ENCODE data around the gene PYHIN1.
A peak's percentile ranks its signal among the peaks of the same experiment; 100 is the strongest.

The PYHIN1 gene

DNA sequence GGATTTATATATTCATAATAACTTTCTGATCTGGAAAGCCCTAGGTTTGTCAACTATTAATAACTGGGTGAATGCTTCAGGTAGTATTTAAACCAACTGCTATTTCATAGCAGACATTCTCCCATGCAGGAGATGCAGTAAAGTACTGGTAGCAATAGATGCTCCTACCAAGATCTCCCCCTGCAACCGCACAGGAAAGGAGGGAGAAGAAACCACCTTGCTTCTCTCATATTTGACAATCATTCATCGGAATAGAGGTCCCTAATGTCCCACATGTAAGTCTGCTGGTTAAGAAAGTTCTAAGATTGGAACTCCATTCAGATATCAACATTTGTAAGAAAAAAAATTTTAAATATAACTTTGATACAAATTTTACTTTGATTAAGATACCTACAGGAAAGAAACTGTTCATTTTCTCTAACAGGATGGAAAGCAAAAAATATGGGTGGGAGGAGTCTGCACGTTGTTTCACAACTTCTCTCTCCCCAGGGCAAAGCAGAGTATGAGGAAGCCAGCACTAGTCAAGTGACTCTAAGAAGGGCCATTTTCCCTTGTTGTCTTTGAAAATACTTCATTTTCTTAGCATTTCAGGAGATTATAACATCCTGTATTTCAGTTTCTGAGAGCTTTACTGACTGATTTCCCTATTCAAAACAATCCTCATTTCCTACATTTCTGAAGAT is at the start of gene PYHIN1:
Gene PYHIN1, plus strand, starts transcription at position 498 of the 683 bp plus-strand sequence. CDS start 5,359 bp downstream, outside the sequence.
- DNase-seq, result no peak

GRCh38 chr1:158893654-158894053 is 37.7 kb upstream of the PYHIN1 start:
- DNase-seq, result no peak

DNA sequence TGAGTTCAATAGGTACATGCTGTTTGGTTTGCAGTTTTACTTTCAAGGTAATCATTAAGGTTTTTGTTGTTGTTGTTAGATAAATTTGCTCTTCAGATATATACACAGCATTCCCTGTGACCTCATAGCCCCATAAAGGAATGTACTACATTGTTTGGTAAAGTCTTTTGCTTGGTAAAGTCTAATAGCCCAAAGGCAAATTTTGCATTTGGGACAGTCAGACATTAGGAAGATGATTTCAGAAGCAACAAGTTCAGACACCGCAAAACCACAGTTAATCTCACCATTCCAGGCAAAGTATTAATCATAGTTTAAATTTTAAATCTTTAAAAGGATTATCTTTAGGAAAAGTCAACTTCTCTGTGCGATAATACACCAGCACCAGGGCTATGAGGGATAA is 32.6 kb upstream of the PYHIN1 start:
- DNase-seq, result no peak

DNA sequence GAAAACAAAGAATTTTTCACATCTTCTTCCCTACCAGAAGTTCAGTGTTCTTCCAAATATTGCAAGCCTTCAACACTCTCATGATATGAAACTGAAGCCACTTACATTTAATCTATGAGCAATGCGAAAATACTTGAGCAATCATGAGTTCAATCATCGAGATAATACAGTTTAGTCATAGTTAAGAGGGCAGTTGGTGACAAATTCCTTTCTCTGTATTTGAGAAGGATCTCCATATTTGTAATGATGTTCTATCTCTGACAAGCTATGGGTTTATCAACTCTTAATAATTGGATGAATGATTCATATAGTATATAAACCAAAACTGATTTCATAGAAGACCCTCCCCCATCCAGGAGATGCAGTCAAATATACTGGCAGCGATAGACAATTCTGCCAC is 29.7 kb upstream of the PYHIN1 start:
- DNase-seq, result no peak

GRCh38 chr1:158916085-158916484 is 15.3 kb upstream of the PYHIN1 start:
- DNase-seq, result no peak

GRCh38 chr1:158924677-158925076 is 6.7 kb upstream of the PYHIN1 start:
- DNase-seq, result no peak

DNA sequence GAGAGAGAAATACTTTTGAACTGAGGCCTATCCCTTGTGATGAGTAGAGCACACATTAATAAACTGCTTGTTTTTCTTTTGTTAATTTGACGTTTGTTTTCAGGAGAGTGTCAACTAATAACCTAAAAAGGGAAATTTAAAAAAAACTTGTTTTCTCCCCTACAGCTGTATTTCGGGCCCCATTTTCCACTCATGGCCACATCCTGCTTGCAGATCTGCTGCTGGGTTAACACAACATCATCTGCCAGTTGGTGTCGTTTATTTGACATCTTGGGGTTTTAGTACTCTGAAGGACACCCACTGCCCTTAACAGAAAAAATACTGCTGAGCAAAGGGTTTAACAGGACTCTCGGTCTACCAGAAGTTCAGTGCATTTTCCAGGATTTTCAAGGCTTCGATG is 848 bp upstream of the PYHIN1 start:
- DNase-seq, result peak; percentile 29

DNA sequence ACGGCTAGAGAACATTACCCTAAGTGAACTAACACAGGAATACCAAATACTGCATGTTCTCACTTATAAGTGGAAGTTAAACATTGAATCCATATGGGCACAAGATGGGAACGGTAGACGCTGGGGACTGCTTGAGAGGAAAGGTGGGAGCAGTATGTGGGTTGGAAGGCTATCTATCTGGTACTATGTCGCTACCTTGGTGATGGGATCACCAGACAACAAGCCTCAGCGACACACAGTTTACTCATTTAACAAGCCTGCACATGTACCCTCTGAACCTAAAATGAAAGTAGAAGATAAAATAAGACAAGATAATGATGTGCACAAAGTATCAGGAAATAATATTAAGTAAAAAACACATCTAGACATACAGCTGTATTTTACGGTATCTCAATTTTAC is 819 bp downstream of the PYHIN1 start:
- no peak for DNase-seq

DNA sequence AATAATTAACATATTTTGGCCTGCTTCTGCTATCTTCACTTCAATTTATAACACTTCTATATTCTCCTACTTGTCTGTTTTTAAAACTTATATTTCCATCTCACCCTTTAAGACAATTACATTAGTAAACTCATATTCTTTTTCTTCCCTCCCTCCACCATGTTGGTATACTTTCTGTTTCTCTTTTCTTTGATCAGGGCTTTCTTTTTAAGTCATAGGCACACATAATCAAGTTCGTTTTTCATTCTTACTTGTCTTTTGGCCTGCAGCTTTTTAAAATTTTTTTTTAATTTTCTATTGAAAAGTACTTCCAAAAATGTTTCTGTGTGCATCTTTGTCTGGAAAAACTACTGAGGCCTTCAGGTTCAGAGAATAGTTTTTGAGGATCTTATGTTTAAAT is 2.3 kb downstream of the PYHIN1 start:
- DNase-seq, result no peak

DNA sequence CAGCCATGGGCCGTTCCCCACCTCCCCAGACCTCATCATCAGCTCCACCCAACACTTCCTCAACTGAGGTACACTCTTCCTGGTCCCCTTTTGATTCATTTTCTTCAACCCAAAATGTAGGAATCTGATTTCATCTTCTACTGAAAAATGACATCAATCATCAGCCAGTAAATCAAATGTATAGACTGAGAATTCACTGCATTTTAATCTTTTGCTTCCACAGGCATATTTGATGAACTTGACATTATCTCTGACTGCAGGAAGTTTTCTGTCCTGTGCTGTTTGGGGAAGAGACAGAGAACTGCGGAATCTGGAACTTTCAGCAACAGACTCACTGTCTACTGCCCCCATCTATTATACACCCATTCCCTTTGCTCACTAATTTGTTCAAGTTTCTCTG is 7.8 kb downstream of the PYHIN1 start:
- DNase-seq, result no peak

DNA sequence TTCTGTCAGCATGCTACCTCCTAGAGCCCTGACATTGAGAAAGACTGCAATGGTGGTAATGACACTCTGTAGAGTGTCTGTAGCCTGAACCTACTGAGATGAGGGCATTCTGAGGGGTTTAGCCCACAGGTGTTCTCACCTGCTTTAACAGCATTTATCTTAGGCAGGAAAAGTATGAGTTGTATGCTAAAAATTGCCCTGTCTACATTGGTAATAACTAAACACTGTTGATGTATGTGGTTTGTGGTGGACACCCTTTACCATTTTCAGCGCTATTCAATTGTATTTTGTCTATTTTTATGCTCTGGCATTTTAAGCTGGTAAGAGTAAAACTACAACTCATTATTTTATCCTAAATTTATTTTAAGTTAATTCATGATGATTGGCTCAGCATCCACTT is 10.0 kb downstream of the PYHIN1 start:
- no peak for DNase-seq

DNA sequence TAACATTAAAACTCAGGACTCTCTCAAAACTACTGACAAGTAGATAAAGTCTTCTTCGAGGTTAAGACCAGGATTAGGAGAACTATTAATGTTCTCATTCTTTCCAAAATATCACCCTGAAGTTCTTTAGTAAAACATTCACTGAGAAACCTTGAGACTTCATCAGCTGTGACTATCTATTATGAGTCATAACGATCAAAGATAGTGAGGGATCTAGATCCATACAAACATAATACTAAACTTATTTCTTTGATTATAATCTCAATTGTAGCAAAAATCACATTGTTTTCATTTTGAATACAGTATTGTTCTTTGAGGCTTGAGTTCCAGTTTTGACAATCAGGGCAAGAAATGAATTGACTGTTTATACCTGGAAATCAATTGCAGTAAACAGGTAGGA is 11.1 kb downstream of the PYHIN1 start:
- DNase-seq, result no peak

GRCh38 chr1:158943059-158943458 is 11.7 kb downstream of the PYHIN1 start:
- DNase-seq, result no peak

- no peak for DNase-seq
Observed at GRCh38 chr1:158945061-158945460, 13.7 kb downstream of the PYHIN1 start.

- no peak for DNase-seq
Observed at GRCh38 chr1:158946785-158947184, 15.4 kb downstream of the PYHIN1 start.

GRCh38 chr1:158951956-158952355 is 20.6 kb downstream of the PYHIN1 start:
- DNase-seq, result no peak

DNA sequence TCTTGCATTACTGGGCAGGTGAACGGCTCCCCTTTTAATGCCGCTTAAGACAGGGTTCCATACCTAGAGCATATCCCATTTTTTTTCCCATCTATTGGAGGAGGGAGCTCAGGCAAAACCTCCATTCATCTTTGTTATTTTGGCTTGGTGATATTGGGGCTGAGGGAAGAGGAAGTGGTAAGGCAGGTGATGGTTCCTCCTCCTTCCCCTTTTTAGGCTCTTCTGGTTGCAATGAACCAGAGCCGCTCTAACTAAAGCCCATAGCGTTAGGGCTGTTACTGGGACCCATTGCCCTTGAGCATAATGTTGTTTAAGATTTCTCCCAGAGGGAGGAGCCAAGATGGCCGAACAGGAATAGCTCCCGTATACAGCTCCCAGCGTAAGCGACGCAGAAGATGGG is 21.1 kb downstream of the PYHIN1 start:
- no peak for DNase-seq

DNA sequence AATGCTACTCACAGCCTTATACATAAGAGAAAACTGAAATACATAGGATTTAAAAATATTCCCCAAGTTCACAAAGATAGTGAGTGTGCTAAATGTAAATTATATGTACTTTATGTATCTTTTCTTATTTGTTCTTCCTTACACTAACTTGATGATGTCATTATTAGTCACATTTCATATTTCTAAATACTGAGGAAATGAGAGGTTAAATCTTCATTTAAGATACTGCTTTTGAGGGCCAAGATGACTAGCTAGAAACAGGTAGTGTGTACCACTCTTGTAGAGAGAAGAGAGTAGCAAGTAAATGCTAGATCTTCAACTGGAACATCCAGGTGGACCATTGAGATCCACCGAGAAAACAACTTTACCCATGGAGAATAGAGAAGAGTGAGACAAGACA is 29.8 kb downstream of the PYHIN1 start:
- DNase-seq, result no peak

DNA sequence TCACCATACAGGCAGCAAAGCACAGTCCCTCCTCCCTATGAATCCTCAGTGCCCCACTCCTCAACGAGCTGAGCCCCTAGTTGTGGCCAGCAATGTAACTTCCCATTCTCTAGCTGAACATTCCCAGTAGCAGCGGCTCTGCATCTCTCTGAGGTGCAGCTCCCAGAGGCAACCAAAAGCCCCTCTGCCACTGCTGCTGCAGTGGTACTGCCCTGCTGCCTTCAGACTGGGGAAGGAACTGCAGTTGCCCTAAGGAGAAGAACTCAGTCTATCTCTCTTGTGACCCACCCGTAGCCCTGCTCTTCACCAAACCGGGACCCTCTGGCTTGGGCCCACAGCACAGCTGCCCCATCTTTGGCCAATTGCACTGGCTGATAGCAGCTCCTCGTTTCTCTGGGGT is 31.6 kb downstream of the PYHIN1 start:
- DNase-seq, result no peak

DNA sequence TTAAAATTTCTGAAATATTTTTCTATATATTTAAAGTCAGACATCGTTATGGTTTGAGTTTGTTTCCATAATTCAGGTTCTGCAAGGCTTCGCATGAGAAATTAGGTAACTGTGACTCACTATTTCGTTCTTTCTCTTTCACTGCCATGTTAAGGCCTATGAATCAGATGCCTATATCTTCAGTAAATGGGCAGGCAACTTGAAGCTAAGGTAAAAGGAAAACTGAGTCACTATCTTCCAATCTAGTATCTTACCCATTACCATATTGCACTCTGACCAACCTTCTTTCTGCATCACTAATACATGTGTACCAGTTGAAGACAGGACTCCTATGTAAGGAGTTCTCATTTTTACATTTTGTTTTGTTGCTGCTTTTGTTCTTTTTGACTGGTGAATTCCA is 37.8 kb downstream of the PYHIN1 start:
- DNase-seq, result no peak

DNA sequence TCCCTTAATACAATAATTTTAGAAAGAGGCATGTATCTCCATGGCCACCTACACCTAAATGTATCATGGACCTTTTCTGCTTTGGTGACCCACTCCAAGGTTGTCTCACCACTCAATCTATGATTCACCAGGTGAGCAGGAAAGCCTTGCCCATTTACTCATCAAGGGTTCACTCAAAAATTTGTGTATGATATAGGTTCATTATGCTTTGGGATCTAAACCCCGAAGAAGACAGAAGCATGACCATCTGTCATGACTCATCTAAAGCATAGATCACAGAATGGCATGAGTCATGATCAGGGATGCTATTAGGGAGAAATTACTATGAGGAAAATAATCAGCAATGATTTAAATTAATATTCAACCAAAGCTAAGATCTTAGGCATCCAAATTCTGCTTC is 38.5 kb downstream of the PYHIN1 start:
- DNase-seq, result no peak

- no peak for DNase-seq
Observed at GRCh38 chr1:158972841-158973240, 41.5 kb downstream of the PYHIN1 start.

GRCh38 chr1:158976219-158976618 is 44.9 kb downstream of the PYHIN1 start:
- DNase-seq, result no peak

DNA sequence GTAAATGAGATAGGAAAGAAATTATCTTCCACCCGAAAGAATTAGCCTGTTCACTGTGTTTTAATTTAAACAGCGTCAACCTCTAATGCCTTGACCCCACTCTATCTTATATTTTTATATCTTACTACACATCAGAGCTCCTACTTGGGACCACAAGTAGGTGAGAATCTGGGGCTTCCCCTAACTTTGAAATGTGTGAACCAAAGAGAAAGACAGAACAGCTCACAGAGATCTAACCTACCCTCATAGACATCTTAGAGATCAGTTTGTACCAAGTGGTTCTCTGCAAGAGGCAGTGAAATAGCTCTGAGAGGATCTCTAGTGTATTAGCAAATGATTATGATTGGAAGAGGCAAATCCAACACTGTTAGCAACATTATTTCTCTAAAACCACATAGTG is 47.4 kb downstream of the PYHIN1 start:
- no peak for DNase-seq

DNA sequence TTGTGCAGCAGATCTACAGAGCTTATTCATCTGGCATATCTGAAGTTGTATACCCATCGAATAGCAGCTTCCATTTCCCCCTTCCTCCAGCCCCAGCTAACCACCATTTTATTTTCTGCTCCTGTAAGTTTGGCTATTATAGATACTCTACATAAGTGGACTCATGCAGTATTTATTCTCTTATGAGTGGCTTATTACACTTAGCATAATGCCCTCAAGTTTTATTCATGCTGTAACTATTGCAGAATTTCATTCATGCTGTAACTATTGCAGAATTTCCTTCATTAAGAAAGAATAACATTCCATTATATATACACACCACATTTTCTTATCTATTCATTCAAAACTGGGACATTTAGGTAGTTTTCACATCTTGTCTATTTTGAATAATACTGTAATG is 47.9 kb downstream of the PYHIN1 start:
- no peak for DNase-seq

DNA sequence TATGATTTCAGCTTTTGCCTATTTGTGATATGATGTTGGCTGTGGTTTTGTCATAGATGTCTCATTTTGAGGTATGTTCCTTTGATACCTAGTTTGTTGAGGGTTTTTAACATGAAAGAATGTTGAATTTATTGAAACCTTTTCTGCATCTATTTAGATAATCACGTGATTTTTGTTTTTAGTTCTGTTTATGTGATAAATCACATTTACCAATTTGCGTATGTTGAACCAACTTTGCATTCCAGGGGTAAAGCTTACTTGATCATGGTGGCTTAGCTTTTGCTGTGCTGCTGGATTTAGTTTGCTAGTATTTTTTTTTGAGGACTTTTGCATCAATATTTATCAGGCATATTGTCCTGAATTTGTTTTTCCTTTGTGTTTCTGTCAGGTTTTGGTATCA is 51.9 kb downstream of the PYHIN1 start:
- no peak for DNase-seq
